Measurements from ENCODE around the gene CERS6. TPM values are rescaled to one million over a fixed set of nuclear protein-coding genes. Genes with fewer than 3 reads are reported as not detected.
"Not testable (repeated sequence)": the region's sequence is repeated elsewhere in the genome, so short reads cannot be mapped to it uniquely, and the experiment has no call there.

CERS6 gene
- total RNA-seq, 1 experiment from 2014 or later: 20.3 TPM

DNA sequence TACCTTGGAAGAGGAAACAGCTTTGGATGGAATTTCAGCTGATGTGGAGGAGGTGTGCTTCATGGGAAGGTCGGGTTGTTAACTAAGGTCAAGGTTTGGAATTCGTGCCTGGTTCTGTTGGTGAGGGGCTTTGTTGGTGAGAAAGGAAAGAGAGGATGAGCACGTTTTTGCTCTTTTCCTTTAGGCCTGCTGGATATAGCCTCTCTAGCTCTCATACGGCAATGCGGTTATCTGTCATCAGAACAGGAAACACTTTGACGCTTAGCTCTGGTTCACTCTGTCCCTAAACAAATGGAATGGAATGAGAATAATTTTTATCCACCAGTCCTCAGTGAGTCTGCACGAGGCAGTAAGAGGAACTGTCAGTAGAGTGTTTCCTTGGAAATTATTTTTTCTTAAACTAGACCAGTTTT is 176.6 kb downstream of the CERS6 start:
- in situ Hi-C loops (cut with HindIII; ENCODE audit: low pct_unique_long_range_greater_than_20kb, low sequenced_read_pairs): no loop called here
- DNase-seq (ENCODE audit: low read depth, low spot score): no peak

DNA sequence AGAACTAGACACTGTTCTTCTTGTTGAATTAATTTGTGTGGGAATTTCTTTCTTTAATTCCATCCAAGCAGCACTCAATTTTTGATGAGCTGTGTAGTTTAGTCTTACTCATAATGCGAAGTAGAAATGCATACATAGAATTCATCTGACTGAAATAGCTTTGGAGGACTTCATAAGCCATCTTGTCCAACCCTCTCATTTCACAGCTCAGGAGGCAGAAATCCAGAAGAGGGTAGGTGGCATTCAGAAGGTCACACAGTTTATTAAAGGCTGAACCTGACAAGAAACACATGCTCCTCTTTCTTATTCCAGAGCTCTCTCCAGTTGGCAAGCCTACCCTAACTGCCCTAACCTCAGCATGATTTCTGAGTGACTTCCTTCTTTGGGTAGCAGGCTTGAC is 177.1 kb downstream of the CERS6 start:
- no peak for DNase-seq (ENCODE audit: low read depth, low spot score)
- in situ Hi-C loops (cut with HindIII; ENCODE audit: low pct_unique_long_range_greater_than_20kb, low sequenced_read_pairs): no loop called here

DNA sequence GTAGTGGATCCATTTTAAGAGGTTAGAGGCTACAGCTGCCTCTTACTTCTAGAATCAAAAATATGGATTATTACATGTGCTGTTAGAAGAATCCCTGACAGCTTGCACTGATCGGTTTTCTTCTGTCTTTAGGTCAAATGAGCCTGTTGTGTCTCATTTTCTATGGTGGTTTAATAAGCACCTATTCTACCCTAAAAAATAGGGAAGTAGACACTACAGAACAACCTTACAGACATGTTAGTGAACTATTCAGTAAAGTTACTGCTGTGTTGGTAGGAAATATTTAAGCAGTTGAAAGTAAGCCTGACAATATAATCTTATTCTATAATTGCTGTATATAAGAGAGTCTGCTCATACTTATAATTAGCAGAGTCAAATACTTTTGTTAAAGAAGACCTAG is 177.8 kb downstream of the CERS6 start:
- no peak for DNase-seq (ENCODE audit: low read depth, low spot score)
- in situ Hi-C loops (cut with HindIII; ENCODE audit: low pct_unique_long_range_greater_than_20kb, low sequenced_read_pairs): no loop called here

DNA sequence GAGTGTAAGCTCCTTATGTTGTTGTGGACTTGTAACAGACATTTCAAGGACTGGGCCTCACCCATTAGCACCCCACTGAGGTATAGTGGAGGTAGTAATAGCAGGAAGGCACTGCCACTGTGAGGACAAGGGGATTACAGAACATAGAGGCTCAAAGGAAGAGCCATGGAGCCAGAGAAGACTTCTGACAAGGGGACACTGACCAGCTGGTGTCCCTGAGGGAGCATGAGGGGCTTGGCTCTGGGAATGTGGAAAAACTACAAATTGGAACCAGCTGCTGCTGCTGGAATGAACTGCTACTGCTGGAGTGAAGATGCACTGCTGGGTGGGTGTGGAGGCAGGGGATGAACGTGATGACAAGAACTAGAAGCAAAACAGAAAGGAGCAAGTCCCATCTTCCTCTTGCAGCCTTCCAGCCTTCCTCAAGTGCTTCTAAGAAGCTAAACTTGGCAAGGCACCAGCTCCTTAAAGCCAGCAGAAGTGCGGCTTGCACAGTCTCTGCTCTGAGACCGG is 179.0 kb downstream of the CERS6 start:
- in situ Hi-C loops (cut with HindIII; ENCODE audit: low pct_unique_long_range_greater_than_20kb, low sequenced_read_pairs): no loop called here
- DNase-seq (ENCODE audit: low read depth, low spot score): no peak

DNA sequence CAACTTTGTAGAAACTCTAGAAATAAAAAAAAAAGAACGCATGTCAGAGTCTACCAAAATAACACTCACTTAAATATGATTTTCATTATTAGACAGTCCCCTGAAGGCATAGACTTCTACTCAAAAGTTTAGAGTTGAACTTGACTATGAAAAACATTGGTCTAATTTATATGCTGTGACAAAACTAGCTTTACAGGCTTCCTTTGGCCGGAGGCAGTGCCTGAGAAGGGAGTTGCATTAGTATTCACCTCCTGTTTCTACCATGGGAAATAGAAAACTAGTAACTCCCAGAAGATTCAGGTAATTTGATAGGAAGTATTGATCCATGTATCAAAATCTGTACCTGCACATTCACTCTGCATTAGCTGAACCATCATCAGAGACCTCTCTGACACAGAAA is 182.9 kb downstream of the CERS6 start:
- in situ Hi-C loops (cut with HindIII; ENCODE audit: low pct_unique_long_range_greater_than_20kb, low sequenced_read_pairs): no loop called here
- no peak for DNase-seq (ENCODE audit: low read depth, low spot score)

DNA sequence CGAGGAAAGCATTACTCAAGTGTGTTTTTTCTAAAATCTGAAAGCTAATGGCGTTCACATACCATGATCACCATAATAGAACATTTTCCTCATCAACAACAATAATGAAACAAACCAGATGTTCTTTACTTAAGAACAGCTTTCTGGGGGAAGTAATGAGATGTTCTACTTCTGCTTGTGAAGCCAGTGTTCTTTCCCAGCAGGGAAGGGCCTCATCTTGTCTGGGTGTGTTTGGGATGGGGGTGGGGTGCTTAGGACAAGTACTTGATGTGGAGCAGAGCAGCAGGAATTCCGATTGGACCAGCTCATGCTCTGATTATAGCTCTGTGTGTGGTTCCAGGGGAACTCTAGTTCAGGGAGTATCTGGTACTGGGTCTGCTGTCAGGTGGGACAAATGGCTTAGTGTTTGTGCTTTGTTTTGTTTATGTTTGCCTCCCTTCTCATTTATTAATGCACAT is 183.4 kb downstream of the CERS6 start:
- in situ Hi-C loops (cut with HindIII; ENCODE audit: low pct_unique_long_range_greater_than_20kb, low sequenced_read_pairs): no loop called here
- DNase-seq (ENCODE audit: low read depth, low spot score): no peak

DNA sequence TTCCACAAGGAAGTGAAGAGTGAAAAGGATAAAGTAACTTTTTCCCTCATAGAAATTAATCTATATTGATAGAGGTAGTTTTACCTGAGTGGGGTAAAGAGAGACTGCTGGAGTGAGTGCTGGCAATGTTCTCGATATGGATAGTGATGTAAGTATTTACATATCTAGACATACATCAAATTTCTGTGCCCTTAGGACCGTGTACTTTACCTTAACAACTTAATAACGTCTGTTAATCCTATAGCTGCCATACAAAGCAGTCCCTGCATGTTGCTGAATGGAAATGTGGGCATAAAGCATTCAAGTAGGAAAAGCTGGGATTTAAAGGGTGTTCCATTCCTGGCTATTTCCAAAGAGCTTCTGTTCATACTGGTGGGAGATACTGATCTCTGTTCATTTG is 184.0 kb downstream of the CERS6 start:
- in situ Hi-C loops (cut with HindIII; ENCODE audit: low pct_unique_long_range_greater_than_20kb, low sequenced_read_pairs): no loop called here
- no peak for DNase-seq (ENCODE audit: low read depth, low spot score)

DNA sequence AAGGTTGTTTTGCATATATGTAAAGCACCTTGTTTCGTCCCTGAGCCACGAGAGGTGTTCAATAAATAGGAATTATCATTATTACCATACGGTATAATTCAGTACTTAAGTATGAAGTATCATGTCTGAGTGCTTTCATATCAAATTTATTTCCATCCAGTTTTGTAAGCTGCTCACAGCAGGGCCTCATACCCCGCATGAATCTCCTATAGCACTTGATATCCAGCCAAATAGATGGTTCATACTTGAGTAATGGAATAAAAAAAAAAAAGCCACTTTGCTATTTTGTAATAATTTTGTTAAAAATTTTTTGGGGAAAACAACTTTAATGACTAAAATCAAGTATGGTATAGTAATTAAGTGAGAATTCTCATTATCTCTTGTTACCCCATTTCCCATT is 185.6 kb downstream of the CERS6 start:
- in situ Hi-C loops (cut with HindIII; ENCODE audit: low pct_unique_long_range_greater_than_20kb, low sequenced_read_pairs): no loop called here
- no peak for DNase-seq (ENCODE audit: low read depth, low spot score)

DNA sequence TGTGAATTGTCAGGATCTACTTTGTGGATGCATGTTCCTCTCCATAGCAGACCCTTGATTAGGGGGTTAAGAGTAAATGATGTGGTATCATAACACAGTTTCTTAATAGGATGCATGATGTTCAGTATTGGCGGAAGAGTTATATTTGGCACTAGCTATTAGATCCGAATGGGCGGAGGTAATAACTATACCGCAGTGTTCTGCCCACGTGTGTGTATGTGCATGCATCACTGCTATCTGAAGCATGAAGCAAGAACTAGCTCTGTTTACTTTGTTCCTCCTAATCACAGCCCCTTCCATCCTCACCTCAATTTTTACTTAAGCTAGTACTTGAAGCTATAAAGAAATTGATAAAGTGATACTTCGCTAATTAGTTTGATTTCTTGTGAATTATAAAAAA is 186.8 kb downstream of the CERS6 start:
- DNase-seq (ENCODE audit: low read depth, low spot score): no peak
- in situ Hi-C loops (cut with HindIII; ENCODE audit: low pct_unique_long_range_greater_than_20kb, low sequenced_read_pairs): no loop called here

DNA sequence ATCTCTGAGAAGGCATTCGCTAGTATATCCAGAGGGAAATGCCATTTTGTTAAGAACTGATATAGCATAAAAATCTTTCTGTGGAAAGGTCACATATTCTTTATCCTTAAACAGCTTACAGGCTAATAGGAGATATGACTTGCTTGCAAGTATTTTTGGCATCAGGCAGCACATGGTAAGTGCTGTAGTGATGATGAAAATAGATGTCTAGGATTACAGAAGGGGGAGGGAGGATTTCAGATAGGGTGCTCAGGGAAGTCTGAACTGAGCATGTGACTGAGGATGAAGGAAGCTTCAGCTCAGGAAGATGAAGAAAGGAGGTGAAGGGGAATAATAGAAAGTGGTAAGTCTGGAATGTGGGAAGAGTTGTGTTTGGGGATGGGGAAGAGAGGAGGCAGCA is 187.9 kb downstream of the CERS6 start:
- in situ Hi-C loops (cut with HindIII; ENCODE audit: low pct_unique_long_range_greater_than_20kb, low sequenced_read_pairs): no loop called here
- DNase-seq (ENCODE audit: low read depth, low spot score): no peak

DNA sequence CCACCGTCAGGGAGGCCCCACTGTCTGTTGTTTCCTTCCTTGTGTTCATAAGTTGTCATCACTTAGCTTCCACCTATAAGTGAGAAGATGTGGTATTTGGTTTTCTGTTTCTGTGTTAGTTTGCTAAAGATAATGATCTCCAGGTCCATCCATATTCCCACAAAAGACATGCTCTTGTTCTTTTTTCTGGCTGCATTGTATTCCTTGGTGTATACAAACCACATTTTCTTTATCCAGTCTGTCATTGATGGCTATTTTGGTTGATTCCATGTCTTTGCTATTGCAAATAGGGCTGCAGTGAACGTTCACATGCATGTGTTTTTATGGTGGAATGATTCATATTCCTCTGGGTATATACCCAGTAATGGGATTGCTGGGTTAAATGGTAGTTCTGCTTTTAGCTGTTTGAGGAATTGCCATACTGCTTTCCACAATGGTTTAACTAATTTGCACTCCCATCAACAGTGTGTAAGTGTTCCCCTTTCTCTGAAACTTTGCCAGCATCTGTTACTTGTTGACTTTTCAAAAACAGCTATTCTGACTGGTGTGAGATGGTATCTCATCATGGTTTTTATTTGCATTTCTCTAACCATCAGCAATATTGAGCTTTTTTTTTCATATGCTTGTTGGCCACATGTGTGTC is 189.7 kb downstream of the CERS6 start:
- no peak for DNase-seq (ENCODE audit: low read depth, low spot score)
- in situ Hi-C loops (cut with HindIII; ENCODE audit: low pct_unique_long_range_greater_than_20kb, low sequenced_read_pairs): no loop called here

DNA sequence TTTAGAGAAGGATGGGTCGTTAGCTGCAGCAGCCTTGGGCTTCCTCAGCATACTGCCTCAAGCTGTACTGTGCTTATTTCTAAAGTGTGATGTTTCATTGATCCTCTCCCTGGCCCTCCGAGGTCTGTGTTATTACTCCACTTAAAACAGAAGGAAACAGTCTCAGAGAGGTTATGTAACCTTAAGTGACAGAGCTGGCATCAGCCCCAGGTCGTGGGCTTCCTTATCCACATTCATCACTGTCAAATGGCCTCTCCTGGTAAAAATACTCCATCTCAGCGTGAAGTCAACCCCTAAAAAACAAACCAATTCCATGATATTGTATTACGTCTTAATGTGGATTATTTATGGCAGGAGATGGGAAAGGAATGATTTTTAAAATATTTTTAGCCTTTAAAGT is 193.0 kb downstream of the CERS6 start:
- in situ Hi-C loops (cut with HindIII; ENCODE audit: low pct_unique_long_range_greater_than_20kb, low sequenced_read_pairs): no loop called here
- DNase-seq (ENCODE audit: low read depth, low spot score): no peak

DNA sequence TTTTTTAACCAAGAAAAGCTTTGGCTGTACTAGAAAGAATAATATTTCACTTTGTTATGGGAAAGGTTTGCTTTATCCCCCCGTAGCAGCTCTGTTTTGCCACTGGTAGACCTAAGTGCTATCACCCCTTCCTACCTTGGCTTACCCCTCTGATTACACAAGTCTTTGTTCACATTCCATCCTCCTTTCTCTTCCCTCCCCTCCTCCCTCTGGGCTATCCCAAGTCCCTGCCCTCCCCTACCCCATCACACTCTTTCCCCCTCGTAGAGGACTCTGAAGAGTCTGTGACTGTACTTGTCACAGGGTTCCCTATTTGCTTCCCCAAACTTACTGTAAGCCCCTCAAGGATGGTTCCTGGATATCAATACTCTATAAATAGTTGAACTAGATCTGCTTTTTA is 193.5 kb downstream of the CERS6 start:
- no peak for DNase-seq (ENCODE audit: low read depth, low spot score)
- in situ Hi-C loops (cut with HindIII; ENCODE audit: low pct_unique_long_range_greater_than_20kb, low sequenced_read_pairs): no loop called here

DNA sequence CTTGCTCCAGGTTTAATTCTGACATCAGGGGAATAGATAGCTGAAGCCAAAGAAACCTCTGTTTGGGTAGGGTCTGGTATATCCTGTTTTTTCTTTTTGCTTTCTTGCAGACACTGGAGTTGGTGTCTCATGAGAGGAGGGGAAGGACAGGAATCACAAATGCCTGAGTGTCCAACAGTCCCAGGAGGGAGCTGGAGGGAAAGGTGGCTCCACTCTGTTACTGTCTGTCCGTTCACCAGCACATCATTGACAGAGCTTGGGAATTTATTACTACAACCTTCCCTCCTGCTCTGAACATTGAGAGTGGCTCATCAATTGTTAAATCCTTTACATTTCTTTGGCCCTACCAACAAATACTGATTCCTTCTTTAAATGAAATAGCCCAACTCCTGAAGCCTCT is 194.1 kb downstream of the CERS6 start:
- DNase-seq (ENCODE audit: low read depth, low spot score): no peak
- in situ Hi-C loops (cut with HindIII; ENCODE audit: low pct_unique_long_range_greater_than_20kb, low sequenced_read_pairs): no loop called here

DNA sequence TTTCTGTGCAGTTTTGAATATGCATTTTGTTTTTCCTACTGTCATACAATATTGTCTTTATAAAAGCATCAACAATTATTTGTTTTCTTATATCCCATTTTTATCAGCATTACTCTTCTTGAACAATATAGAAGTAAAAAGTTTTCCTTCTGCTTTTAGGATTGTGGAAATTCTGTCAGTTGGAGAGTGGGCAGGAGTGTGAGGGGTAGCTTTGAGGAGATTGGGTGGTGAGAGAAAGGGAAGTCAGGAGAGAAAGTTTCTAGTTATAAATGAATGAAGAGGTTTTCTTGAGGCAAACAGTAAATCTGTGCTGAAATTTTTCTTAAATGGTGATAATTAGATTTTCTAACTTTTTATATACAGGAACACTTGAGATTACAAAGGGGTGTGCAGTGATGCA is 194.7 kb downstream of the CERS6 start:
- in situ Hi-C loops (cut with HindIII; ENCODE audit: low pct_unique_long_range_greater_than_20kb, low sequenced_read_pairs): no loop called here

DNA sequence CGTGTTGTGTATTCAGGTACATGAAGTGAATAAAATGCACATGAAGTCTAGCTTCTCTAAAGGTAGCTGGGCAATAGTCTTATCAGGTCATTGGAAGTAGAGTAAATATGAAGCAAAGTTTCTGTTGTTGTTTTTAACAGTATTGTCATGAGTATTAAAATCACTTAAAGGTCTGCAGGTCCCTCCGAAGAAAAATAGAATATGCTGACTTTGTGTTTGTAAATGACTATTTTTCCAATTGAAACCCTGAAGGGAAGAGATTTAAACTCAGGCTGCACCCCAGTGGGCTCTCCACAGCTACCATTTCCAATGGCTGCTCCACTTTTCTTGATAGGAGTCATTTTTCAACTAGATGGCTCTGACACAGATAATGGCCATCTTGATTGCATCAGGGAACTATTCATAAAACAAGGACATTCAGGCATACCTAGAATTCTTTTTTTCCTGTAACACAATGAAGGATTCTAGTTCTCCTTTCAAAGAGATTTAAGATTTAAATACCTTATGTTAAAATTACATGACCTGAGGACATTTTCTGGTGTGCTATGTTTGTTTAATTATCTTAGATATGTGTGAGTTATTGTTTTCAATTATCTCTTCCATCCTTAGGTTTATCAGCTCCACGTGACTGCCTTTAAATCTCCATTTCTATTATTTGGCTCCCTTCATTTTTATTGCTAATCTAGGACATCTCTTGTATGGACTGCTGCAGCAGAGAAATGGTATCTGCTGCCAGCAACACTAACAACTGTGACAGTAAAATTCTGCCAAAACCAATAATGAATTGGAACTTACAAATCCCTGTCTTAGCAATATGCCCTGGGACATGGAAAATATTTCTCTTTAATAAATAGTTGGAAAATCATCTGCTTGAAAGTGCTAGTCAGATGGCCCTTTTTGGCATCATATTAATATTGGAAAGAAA is 197.2 kb downstream of the CERS6 start:
- no peak for DNase-seq (ENCODE audit: low read depth, low spot score)
- in situ Hi-C loops (cut with HindIII; ENCODE audit: low pct_unique_long_range_greater_than_20kb, low sequenced_read_pairs): no loop called here

More for the DNA sequence above, 194.7 kb downstream of the CERS6 start:
- no peak for DNase-seq (ENCODE audit: low read depth, low spot score)

DNA sequence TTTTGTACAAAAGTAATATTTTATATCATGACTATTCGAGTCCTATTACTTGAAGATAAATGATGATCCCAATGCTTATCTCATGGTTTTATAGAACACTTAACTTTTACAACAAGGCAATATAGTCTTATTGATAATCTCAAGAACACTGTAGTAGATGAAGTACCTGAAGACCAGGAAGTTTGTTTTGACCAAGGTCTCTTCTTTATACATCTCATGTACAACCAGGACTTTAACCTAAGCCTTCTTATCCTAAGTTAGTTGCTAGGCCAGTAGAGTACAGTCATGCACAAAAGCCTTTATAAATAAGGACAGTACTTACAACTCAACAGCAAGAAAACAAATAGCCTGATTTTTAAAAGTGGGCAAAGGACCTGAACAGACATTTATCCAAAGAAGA is 198.6 kb downstream of the CERS6 start:
- in situ Hi-C loops (cut with HindIII; ENCODE audit: low pct_unique_long_range_greater_than_20kb, low sequenced_read_pairs): no loop called here
- DNase-seq (ENCODE audit: low read depth, low spot score): no peak

DNA sequence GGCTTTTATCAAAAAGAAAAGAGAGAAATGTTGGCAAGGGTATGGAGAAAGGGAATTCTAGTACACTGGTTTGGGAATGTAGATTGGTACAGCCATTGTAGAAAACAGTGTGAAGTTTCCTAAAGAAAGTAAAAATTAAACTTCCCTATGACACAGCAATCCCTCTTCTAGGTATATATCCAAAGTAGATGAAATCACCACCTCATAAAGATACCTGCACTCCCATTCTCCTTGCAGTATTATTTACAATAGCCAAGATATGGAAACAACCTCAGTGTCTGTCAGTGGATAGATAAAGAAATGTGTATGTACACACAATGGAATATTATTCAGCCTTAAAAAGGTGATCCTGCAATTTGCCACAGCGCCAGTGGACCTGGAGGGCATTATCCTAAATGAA is 199.1 kb downstream of the CERS6 start:
- DNase-seq (ENCODE audit: low read depth, low spot score): no peak
- in situ Hi-C loops (cut with HindIII; ENCODE audit: low pct_unique_long_range_greater_than_20kb, low sequenced_read_pairs): no loop called here

DNA sequence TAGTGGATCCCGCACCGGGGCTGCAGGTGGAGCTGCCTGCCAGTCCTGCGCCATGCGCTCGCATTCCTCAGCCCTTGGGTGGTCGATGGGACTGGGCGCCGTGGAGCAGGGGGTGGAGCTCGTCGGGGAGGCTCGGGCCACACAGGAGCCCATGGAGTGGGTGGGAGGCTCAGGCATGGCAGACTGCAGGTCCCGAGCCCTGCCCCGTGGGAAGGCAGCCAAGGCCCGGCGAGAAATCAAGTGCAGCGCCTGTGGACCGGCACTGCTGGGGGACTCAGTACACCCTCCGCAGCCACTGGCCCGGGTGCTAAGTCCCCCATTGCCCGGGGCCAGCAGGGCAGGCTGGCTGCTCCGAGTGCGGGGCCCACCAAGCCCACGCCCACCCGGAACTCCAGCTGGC is 201.3 kb downstream of the CERS6 start:
- not testable (repeated sequence) for DNase-seq (ENCODE audit: low read depth, low spot score)

More for the DNA sequence above, 201.3 kb downstream of the CERS6 start:
- in situ Hi-C loops (cut with HindIII; ENCODE audit: low pct_unique_long_range_greater_than_20kb, low sequenced_read_pairs): not testable (repeated sequence)

Data from SK-MEL-5 (cell line).